ENCODE measurements around the gene CELF2. TPM values are rescaled to one million over a fixed set of nuclear protein-coding genes. Genes with fewer than 3 reads are reported as not detected.

Gene CELF2
- total and polyA plus RNA-seq, 2 experiments from 2014 or later = 16.6 to 26.9 TPM

GRCh38 chr10:11105676-11106004 lies 88.0 kb downstream of the CELF2 start:
- TF ChIP-seq CTCF (IDR thresholded peaks at IDR 0.05; ENCODE audit: poor library complexity) (no peak), EZH2 (IDR thresholded peaks at IDR 0.05; ENCODE audit: borderline replicate concordance) (no peak), EZH2phosphoT487 (IDR thresholded peaks at IDR 0.05; ENCODE audit: low read depth, severe bottlenecking, unreplicated experiment) (no peak)
- Histone ChIP-seq H3K79me2 (no peaks in the 10 kb centered on the region), H4K20me1 (ENCODE audit: insufficient read depth, poor library complexity, severe bottlenecking) (no peaks in the 10 kb centered on the region), H3K9me2 (replicated peaks; ENCODE audit: insufficient read depth) (no peaks in the 10 kb centered on the region), H3K9me3 (ENCODE audit: low read depth) (no peaks in the 10 kb centered on the region), H3K36me3 (replicated peaks; ENCODE audit: insufficient read depth, low read depth) (no peaks in the 10 kb centered on the region), H2AFZ (no peak overlapping the region), H3K4me2 (no peak overlapping the region), H3K27me3 (no peaks in the 10 kb centered on the region), H3K4me1 (ENCODE audit: insufficient read depth) (no peaks in the 10 kb centered on the region), H3K27ac (no peak overlapping the region), H3K4me3 (no peak overlapping the region)
- WGBS (ENCODE audit: low lambda C conversion rate, missing lambda C conversion rate) = 86% methylated on average over 2 of the region's 2 CpGs
- DNase-seq (ENCODE audit: low spot score) = no peak

DNA sequence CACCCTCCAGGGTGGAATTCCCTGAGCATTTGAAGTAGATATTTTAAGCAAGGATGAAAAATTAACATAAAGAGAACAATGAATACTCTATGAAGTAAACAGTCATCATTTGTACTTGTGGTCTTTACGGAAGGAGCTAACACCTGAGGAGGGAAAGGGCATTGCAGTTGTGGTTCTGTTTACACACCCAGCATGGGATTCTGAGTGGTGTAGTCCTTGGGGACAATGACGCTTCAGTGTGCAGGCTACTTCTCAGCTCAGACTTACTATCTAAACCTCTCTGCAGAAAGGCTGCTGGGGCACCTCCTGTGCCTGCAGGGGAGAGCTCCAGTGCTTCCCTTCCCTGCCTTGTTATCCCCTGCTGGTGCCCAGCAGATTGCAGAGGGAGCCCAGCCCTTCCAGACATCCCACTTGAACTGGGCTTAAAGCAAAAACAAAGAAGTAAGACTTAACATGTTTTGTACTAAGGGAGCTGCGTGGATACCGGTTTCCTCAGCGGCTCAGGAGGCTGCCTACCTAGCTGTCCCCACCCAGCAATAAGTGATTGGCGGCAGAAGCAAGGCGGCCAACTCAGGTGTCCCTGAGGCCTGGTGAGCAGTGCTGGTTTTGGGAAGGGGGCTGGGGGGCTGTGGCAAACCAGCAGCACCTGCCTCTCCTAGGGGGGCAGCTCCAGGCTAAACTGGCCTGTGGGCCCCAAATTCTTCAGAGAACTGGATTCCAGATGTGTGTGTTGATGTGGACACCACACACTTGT lies 89.1 kb downstream of the CELF2 start:
- Histone ChIP-seq H2AFZ (no peak overlapping the region), H3K27me3 (no peaks in the 10 kb centered on the region), H4K20me1 (ENCODE audit: insufficient read depth, poor library complexity, severe bottlenecking) (no peaks in the 10 kb centered on the region), H3K4me3 (no peak overlapping the region), H3K4me1 (ENCODE audit: insufficient read depth) (no peaks in the 10 kb centered on the region), H3K79me2 (no peaks in the 10 kb centered on the region), H3K27ac (no peak overlapping the region), H3K9me2 (replicated peaks; ENCODE audit: insufficient read depth) (no peaks in the 10 kb centered on the region), H3K9me3 (ENCODE audit: low read depth) (no peaks in the 10 kb centered on the region), H3K36me3 (replicated peaks; ENCODE audit: insufficient read depth, low read depth) (no peaks in the 10 kb centered on the region), H3K4me2 (no peak overlapping the region)
- TF ChIP-seq EZH2phosphoT487 (IDR thresholded peaks at IDR 0.05; ENCODE audit: low read depth, severe bottlenecking, unreplicated experiment) (no peak), EZH2 (IDR thresholded peaks at IDR 0.05; ENCODE audit: borderline replicate concordance) (no peak), CTCF (IDR thresholded peaks at IDR 0.05; ENCODE audit: poor library complexity) (no peak)
- no peak for DNase-seq (ENCODE audit: low spot score)
- WGBS (ENCODE audit: low lambda C conversion rate, missing lambda C conversion rate) = 79% methylated on average over 7 of the region's 7 CpGs

DNA sequence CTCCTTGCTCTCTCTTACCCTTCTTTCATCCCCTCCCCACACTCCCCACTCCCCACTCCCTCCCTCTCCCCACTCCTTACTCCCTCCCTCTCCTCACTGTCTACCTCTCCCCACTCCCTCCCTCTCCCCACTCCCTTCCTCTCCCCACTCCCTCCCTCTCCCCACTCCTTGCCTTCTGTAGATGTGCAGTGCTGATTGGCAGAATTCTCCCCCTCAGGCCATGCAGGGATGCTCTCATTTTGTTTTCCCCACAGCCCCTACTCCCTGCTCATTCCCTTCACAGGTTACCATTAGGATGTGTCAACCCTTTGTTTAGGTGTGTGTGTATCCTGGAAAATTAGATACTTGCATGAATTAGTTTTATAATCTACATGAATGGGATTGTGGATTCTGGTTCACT lies 90.3 kb downstream of the CELF2 start:
- TF ChIP-seq EZH2 (IDR thresholded peaks at IDR 0.05; ENCODE audit: borderline replicate concordance) (no peak), CTCF (IDR thresholded peaks at IDR 0.05; ENCODE audit: poor library complexity) (no peak), EZH2phosphoT487 (IDR thresholded peaks at IDR 0.05; ENCODE audit: low read depth, severe bottlenecking, unreplicated experiment) (no peak)

More for the DNA sequence above, 90.3 kb downstream of the CELF2 start:
- Histone ChIP-seq H2AFZ (no peak overlapping the region), H3K36me3 (replicated peaks; ENCODE audit: insufficient read depth, low read depth) (no peaks in the 10 kb centered on the region), H4K20me1 (ENCODE audit: insufficient read depth, poor library complexity, severe bottlenecking) (no peaks in the 10 kb centered on the region), H3K4me3 (no peak overlapping the region), H3K9me2 (replicated peaks; ENCODE audit: insufficient read depth) (no peaks in the 10 kb centered on the region), H3K4me2 (no peak overlapping the region), H3K4me1 (ENCODE audit: insufficient read depth) (no peaks in the 10 kb centered on the region), H3K9me3 (ENCODE audit: low read depth) (no peaks in the 10 kb centered on the region), H3K27ac (no peak overlapping the region), H3K79me2 (no peaks in the 10 kb centered on the region), H3K27me3 (no peaks in the 10 kb centered on the region)
- DNase-seq (ENCODE audit: low spot score) = no peak

All from hepatocyte (in vitro differentiated cells).